Measurements from ENCODE around the gene HOMER1.
A peak's percentile ranks its signal among the peaks of the same experiment; 100 is the strongest.

HOMER1 gene

GRCh38 chr5:79488058-79488457 is 25.9 kb downstream of the HOMER1 start:
- DNase-seq = no peak

- DNase-seq = no peak
Observed at GRCh38 chr5:79487251-79487650, 26.7 kb downstream of the HOMER1 start.

- no peak for DNase-seq
Observed at GRCh38 chr5:79486116-79486515, 27.8 kb downstream of the HOMER1 start.

GRCh38 chr5:79484731-79485130 is 29.2 kb downstream of the HOMER1 start:
- no peak for DNase-seq

GRCh38 chr5:79481574-79481973 is 32.4 kb downstream of the HOMER1 start:
- no peak for DNase-seq

GRCh38 chr5:79480991-79481390 is 32.9 kb downstream of the HOMER1 start:
- DNase-seq = no peak

- no peak for DNase-seq
Observed at GRCh38 chr5:79475152-79475466, 38.8 kb downstream of the HOMER1 start.

- DNase-seq = no peak
Observed at GRCh38 chr5:79474367-79475151, 39.4 kb downstream of the HOMER1 start.

- no peak for DNase-seq
Observed at GRCh38 chr5:79471556-79471955, 42.4 kb downstream of the HOMER1 start.

- no peak for DNase-seq
Observed at GRCh38 chr5:79464695-79465332, 49.1 kb downstream of the HOMER1 start.

- DNase-seq = no peak
Observed at GRCh38 chr5:79464278-79464677, 49.7 kb downstream of the HOMER1 start.

- no peak for DNase-seq
Observed at GRCh38 chr5:79459626-79460025, 54.3 kb downstream of the HOMER1 start.

- DNase-seq = no peak
Observed at GRCh38 chr5:79456890-79457583, 56.9 kb downstream of the HOMER1 start.

- DNase-seq = no peak
Observed at GRCh38 chr5:79456400-79456799, 57.5 kb downstream of the HOMER1 start.

- DNase-seq = no peak
Observed at GRCh38 chr5:79454043-79454442, 59.9 kb downstream of the HOMER1 start.

- no peak for DNase-seq
Observed at GRCh38 chr5:79448336-79448735, 65.6 kb downstream of the HOMER1 start.

GRCh38 chr5:79436821-79437220 is 77.1 kb downstream of the HOMER1 start:
- DNase-seq = no peak

GRCh38 chr5:79436224-79436623 is 77.7 kb downstream of the HOMER1 start:
- no peak for DNase-seq

GRCh38 chr5:79430196-79430595 is 83.7 kb downstream of the HOMER1 start:
- no peak for DNase-seq

GRCh38 chr5:79423296-79423695 is 90.6 kb downstream of the HOMER1 start:
- DNase-seq = no peak

GRCh38 chr5:79420248-79420647 is 93.7 kb downstream of the HOMER1 start:
- no peak for DNase-seq

GRCh38 chr5:79418276-79418675 is 95.7 kb downstream of the HOMER1 start:
- no peak for DNase-seq

- DNase-seq = no peak
Observed at GRCh38 chr5:79417495-79417894, 96.4 kb downstream of the HOMER1 start.

GRCh38 chr5:79416499-79416898 is 97.4 kb downstream of the HOMER1 start:
- peak; percentile 31 for DNase-seq
